Mammary epithelial cell (primary cell): ENCODE results near the gene GPS1.

Experiments used
- EZH2 ChIP-seq: IDR thresholded peaks from 2 replicates; pipeline ENCODE4 v1.6.1; 2012; ENCODE audit warnings: low read length, inconsistent platforms, borderline replicate concordance
- TF ChIP-seq, protein P1 (sequence below), 2 donors: IDR thresholded peaks in 1 of 2; conservative IDR thresholded peaks in 1 of 2; 2 replicates each; pipeline ENCODE4 v1.5.1; 2011 to 2012; ENCODE audit warnings: inconsistent platforms in 2 of 2, low read length in 2 of 2, mild to moderate bottlenecking in 2 of 2, control low read depth in 1 of 2, low read depth in 1 of 2; ENCODE audit not compliant: insufficient read depth in 1 of 2; ENCODE audit errors: extremely low read depth in 1 of 2

DNA sequence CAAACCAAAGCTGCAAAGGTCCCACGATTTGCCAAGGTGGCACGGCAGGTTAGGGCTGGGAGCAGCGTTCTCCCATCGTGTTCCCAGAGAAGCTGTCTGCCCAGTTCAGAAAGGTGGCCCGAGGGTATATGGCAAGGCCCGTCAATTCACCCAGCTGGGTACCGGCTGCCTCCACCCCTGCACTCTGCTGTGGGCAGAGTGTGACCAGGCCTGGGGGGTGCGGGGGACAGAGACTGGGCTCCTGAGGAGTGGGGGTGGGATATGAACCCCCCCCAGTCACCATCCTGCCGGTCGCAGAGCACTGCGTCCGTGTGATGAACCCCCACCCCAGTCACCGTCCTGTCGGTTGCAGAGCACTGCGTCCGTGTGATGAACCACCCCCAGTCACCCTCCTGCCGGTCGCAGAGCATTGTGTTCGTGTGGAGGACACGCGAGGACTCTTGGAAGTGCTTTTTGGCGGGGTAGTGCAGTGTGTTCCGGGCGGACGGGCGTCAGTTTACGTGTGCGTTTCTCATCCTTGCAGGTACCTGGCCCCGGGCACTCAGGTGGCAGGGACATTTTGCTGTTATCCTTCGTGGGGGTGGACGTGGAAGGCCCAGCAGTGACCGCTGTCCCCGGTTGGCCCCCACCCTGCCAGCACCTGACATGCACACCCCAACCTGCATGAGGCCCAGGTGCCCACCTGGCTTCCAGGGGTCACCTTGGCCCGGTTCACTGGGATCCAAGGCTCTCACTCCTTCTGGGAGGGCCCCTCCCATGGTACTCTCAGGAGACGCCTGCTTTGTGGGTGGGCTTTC lies 49.0 kb downstream of the GPS1 start:
- TF ChIP-seq, protein P1, sequence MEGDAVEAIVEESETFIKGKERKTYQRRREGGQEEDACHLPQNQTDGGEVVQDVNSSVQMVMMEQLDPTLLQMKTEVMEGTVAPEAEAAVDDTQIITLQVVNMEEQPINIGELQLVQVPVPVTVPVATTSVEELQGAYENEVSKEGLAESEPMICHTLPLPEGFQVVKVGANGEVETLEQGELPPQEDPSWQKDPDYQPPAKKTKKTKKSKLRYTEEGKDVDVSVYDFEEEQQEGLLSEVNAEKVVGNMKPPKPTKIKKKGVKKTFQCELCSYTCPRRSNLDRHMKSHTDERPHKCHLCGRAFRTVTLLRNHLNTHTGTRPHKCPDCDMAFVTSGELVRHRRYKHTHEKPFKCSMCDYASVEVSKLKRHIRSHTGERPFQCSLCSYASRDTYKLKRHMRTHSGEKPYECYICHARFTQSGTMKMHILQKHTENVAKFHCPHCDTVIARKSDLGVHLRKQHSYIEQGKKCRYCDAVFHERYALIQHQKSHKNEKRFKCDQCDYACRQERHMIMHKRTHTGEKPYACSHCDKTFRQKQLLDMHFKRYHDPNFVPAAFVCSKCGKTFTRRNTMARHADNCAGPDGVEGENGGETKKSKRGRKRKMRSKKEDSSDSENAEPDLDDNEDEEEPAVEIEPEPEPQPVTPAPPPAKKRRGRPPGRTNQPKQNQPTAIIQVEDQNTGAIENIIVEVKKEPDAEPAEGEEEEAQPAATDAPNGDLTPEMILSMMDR (conservative IDR thresholded peaks at IDR 0.05 in 1 of 2, IDR thresholded peaks at IDR 0.05 in 1 of 2; ENCODE audit: extremely low read depth in 1 of 2, insufficient read depth in 1 of 2, low read depth in 1 of 2, low read length in 2 of 2) = no peak
- TF ChIP-seq EZH2 = no peak
